Endothelial cell of umbilical vein (primary cell): ENCODE data around the gene TRIM17.

Source experiments
- EZH2 ChIP-seq: IDR thresholded peaks from 2 replicates; pipeline ENCODE4 v1.6.1; 2012; ENCODE audit warnings: borderline replicate concordance, low read depth, mild to moderate bottlenecking, moderate library complexity, low read length, inconsistent platforms; ENCODE audit not compliant: severe bottlenecking
- FOS ChIP-seq: IDR thresholded peaks from 2 replicates; pipeline ENCODE4 v1.6.1; 2011; ENCODE audit warnings: mild to moderate bottlenecking, low read length, moderate library complexity, borderline replicate concordance; ENCODE audit not compliant: insufficient read depth
- JUN ChIP-seq: IDR thresholded peaks from 2 replicates; pipeline ENCODE4 v1.6.1; 2011; ENCODE audit warnings: borderline replicate concordance, low read depth; ENCODE audit not compliant: insufficient read length, insufficient read depth
- MYC ChIP-seq: IDR thresholded peaks from one replicate; pipeline ENCODE4 v1.6.1; 2011; ENCODE audit warnings: mild to moderate bottlenecking, low read depth, low read length
- POLR2A ChIP-seq: IDR thresholded peaks from 2 replicates; pipeline ENCODE4 v1.6.1; 2012; ENCODE audit warnings: low read depth, mild to moderate bottlenecking, control low read depth, low read length
- POLR2AphosphoS5 ChIP-seq: IDR thresholded peaks from 2 replicates; pipeline ENCODE4 v1.6.1; 2012; ENCODE audit warnings: low read depth, mild to moderate bottlenecking, control low read depth, low read length, moderate library complexity; ENCODE audit not compliant: insufficient read depth
- TF ChIP-seq, protein P1 (sequence below), 2 donors: IDR thresholded peaks; 1 replicate in 1 of 2; 2 replicates in 1 of 2; pipeline ENCODE4 v1.5.1; 2011; ENCODE audit warnings: low read length in 2 of 2, mild to moderate bottlenecking in 2 of 2, moderate library complexity in 2 of 2, control low read depth in 1 of 2, inconsistent platforms in 1 of 2, low read depth in 1 of 2; ENCODE audit not compliant: insufficient read depth in 1 of 2; ENCODE audit errors: extremely low read depth in 1 of 2
- TF ChIP-seq, protein P2 (sequence below): IDR thresholded peaks from 2 replicates; pipeline ENCODE4 v1.6.1; 2011; ENCODE audit not compliant: insufficient read depth, insufficient read length

DNA sequence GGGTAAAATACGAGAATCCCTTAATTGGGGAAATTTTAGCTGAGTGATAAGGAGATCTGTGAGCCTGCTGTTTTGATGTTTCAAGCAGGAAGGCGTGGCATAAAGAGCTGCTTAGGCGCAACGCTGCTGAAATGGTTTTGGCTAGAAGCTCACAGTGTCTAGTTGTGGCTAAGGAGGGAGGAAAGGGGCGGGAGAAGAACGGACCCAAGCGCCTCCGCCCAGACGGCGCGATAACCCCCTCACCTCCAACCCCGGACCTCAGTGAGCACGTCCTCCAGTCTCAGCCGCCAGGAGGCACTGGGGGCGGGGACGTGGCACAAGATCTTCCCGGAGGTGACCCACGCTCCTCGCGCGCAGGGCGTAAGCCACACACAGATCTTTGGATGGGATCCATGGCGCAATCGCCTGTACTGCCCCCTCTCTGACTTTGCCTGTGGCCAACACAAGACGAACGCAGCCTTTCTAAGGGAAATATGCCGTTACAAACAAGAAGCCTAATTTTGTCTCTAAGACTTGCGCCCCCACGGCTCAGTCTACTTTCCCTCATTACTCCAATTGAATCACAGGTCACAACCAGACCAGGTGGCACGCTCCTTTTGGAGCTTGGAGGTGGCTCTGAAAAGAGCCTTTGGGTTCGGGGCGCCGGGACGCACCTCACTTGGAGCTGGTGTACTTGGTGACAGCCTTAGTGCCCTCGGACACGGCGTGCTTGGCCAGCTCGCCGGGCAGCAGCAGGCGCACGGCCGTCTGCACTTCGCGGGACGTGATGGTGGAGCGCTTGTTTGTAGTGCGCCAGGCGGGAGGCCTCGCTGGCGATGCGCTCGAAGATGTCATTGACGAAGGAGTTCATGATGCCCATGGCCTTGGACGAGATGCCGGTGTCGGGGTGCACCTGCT is 47.1 kb upstream of the TRIM17 start:
- TF ChIP-seq, protein P1, sequence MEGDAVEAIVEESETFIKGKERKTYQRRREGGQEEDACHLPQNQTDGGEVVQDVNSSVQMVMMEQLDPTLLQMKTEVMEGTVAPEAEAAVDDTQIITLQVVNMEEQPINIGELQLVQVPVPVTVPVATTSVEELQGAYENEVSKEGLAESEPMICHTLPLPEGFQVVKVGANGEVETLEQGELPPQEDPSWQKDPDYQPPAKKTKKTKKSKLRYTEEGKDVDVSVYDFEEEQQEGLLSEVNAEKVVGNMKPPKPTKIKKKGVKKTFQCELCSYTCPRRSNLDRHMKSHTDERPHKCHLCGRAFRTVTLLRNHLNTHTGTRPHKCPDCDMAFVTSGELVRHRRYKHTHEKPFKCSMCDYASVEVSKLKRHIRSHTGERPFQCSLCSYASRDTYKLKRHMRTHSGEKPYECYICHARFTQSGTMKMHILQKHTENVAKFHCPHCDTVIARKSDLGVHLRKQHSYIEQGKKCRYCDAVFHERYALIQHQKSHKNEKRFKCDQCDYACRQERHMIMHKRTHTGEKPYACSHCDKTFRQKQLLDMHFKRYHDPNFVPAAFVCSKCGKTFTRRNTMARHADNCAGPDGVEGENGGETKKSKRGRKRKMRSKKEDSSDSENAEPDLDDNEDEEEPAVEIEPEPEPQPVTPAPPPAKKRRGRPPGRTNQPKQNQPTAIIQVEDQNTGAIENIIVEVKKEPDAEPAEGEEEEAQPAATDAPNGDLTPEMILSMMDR (IDR thresholded peaks at IDR 0.05; ENCODE audit: extremely low read depth in 1 of 2, insufficient read depth in 1 of 2, low read depth in 1 of 2, low read length in 2 of 2) = no peak
- TF ChIP-seq, protein P2, sequence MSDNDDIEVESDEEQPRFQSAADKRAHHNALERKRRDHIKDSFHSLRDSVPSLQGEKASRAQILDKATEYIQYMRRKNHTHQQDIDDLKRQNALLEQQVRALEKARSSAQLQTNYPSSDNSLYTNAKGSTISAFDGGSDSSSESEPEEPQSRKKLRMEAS = no peak
- TF ChIP-seq EZH2 (peak; percentile 62), MYC (no peak), POLR2AphosphoS5 (no peak), POLR2A (no peak), JUN (no peak), FOS (no peak)
